Measurements from ENCODE around the gene TTLL5. TPM values are rescaled to one million over a fixed set of nuclear protein-coding genes. Genes with fewer than 3 reads are reported as not detected.
"Not testable (repeated sequence)": the region's sequence is repeated elsewhere in the genome, so short reads cannot be mapped to it uniquely, and the experiment has no call there.

The TTLL5 gene
- total RNA-seq, 2 donors from 2014 or later: 26.5 to 37.3 TPM

GRCh38 chr14:75689012-75689411 is 28.0 kb downstream of the TTLL5 start:
- peaks cover 8% of the 10 kb centered on the region for H3K36me3 ChIP-seq
- intact Hi-C loops (cut with DNase I): no loop called here
- no peak for DNase-seq

GRCh38 chr14:75690010-75690409 is 29.0 kb downstream of the TTLL5 start:
- Histone ChIP-seq H3K4me1 (no peaks in the 10 kb centered on the region), H3K4me3 (no peak overlapping the region), H3K27me3 (no peaks in the 10 kb centered on the region), H3K9me3 (no peaks in the 10 kb centered on the region), H3K27ac (no peak overlapping the region), H3K9ac (ENCODE audit: low read depth in 2 of 2, low read length in 2 of 2) (no peak overlapping the region), H3K36me3 (peaks cover 4% of the 10 kb centered on the region)
- intact Hi-C loops (cut with DNase I): no loop called here
- no peak for DNase-seq
- no peak for TF ChIP-seq CTCF (IDR thresholded peaks at IDR 0.05)

More at GRCh38 chr14:75689012-75689411, 28.0 kb downstream of the TTLL5 start:
- no peaks in the 10 kb centered on the region for H3K27me3 ChIP-seq
- no peak overlapping the region for H3K9ac ChIP-seq (ENCODE audit: low read depth in 2 of 2, low read length in 2 of 2)
- H3K9me3 ChIP-seq: no peaks in the 10 kb centered on the region
- no peak overlapping the region for H3K4me3 ChIP-seq
- H3K4me1 ChIP-seq: no peaks in the 10 kb centered on the region
- TF ChIP-seq CTCF (IDR thresholded peaks at IDR 0.05): no peak
- no peak overlapping the region for H3K27ac ChIP-seq

- DNase-seq; intact Hi-C loops (cut with DNase I); H3K4me1 ChIP-seq: not testable (repeated sequence)
Measured at GRCh38 chr14:75695025-75695424, 34.0 kb downstream of the TTLL5 start.

GRCh38 chr14:75697386-75697785 is 36.3 kb downstream of the TTLL5 start:
- DNase-seq: no peak
- intact Hi-C loops (cut with DNase I): no loop called here
- no peaks in the 10 kb centered on the region for H3K9me3 ChIP-seq
- no peak overlapping the region for H3K4me3 ChIP-seq
- H3K9ac ChIP-seq (ENCODE audit: low read depth in 2 of 2, low read length in 2 of 2): no peak overlapping the region
- H3K27me3 ChIP-seq: no peaks in the 10 kb centered on the region
- no peak overlapping the region for H3K27ac ChIP-seq
- no peak for TF ChIP-seq CTCF (IDR thresholded peaks at IDR 0.05)
- H3K36me3 ChIP-seq: no peaks in the 10 kb centered on the region
- no peaks in the 10 kb centered on the region for H3K4me1 ChIP-seq

More at GRCh38 chr14:75695025-75695424, 34.0 kb downstream of the TTLL5 start:
- not testable (repeated sequence) for H3K4me3 ChIP-seq; H3K9me3 ChIP-seq; H3K36me3 ChIP-seq; H3K9ac ChIP-seq (ENCODE audit: low read depth in 2 of 2, low read length in 2 of 2); H3K27ac ChIP-seq; H3K27me3 ChIP-seq

- Histone ChIP-seq H3K27ac (no peak overlapping the region), H3K27me3 (no peaks in the 10 kb centered on the region), H3K4me1 (no peaks in the 10 kb centered on the region), H3K9ac (ENCODE audit: low read depth in 2 of 2, low read length in 2 of 2) (no peak overlapping the region), H3K4me3 (no peak overlapping the region), H3K36me3 (no peaks in the 10 kb centered on the region), H3K9me3 (no peaks in the 10 kb centered on the region)
- intact Hi-C loops (cut with DNase I): no loop called here
- no peak for DNase-seq
- TF ChIP-seq CTCF (IDR thresholded peaks at IDR 0.05): no peak
Measured at GRCh38 chr14:75697918-75698317, 36.9 kb downstream of the TTLL5 start.

- H3K4me3 ChIP-seq: no peak overlapping the region
- no peaks in the 10 kb centered on the region for H3K4me1 ChIP-seq
- DNase-seq: no peak
- no peak overlapping the region for H3K27ac ChIP-seq
- intact Hi-C loops (cut with DNase I): no loop called here
- no peaks in the 10 kb centered on the region for H3K27me3 ChIP-seq
- H3K36me3 ChIP-seq: no peaks in the 10 kb centered on the region
- TF ChIP-seq CTCF (IDR thresholded peaks at IDR 0.05): no peak
- no peaks in the 10 kb centered on the region for H3K9me3 ChIP-seq
- H3K9ac ChIP-seq (ENCODE audit: low read depth in 2 of 2, low read length in 2 of 2): no peak overlapping the region
Measured at GRCh38 chr14:75699331-75699730, 38.3 kb downstream of the TTLL5 start.
